NCI-H1694 treated with DMSO at 0.1 percent for 48 hours (cell line): Measurements from ENCODE around the gene VWF.
"Not testable (repeated sequence)": the region's sequence is repeated elsewhere in the genome, so short reads cannot be mapped to it uniquely, and the experiment has no call there.

Experiments used
- DNase-seq: peaks from one replicate; lab custom pipeline; 2025; lab: John Stamatoyannopoulos, UW

Gene VWF

DNA sequence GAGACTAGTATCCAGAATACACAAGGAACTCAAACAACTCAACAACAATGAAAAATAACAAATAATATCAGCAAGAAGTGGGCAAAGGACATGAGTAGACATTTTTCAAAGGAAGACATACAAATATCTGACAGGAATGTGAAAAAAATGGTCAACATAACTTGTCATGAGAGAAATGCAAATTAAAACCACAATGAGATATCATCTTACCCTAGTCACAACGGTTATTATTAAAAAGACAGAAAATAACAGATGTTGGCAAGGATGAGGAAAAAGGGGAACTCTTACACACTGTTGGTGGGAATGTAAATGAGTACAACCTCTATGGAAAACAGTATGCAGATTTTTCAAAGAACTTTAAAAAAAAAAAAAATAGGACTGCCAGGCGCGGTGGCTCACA is 20.4 kb downstream of the VWF start:
- no peak for DNase-seq

DNA sequence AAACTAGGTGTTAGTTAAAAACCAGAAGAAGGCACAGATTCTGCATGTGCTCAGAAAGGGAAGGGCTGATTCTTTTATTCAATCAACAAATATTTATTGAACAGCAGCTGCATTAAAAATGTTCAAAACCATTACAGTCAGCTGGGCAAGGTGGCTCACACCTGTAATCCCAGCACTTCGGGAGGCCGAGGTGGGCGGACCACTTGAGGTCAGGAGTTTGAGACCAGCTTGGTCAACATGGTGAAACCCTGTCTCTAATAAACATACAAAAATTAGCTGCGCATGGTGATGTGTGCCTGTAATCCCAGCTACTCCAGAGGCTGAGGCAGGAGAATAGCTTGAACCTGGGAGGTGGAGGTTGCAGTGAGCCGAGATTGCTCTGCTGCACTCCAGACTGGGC is 22.4 kb downstream of the VWF start:
- DNase-seq = not testable (repeated sequence)

DNA sequence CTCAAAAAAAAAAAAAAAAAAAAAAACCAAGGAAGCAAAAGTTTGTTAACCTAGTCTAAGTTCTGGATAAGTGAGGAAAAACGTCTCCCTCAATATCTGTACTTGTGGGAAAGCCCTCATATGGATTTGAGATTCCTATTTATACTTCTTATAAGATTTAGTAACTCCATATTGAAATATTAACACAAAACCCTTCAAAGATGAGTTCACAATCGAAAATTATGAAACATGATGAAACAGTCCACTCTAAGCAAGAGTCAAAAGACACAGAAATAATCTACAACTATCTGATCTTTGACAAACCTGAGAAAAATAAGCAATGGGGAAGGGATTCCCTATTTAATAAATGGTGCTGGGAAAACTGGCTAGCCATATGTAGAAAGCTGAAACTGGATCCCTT is 25.2 kb downstream of the VWF start:
- DNase-seq = no peak

DNA sequence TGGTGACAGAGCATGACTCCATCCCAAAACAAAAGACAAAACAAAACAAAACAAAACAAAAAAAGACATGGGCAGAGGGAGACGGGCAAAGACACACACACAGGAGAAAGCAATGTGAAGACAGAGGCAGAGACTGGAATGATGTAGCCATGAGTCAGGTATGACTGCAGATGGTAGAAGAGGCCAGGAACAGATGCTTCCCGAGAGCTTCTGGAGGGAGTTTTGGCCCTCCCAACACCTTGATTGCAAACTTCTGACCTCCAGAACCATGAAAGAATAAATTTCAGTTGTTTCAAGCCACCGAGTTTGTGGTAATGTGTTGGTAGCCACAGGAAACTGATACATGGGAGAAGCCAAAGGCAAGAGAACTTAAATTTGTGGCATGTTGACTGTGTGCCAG is 27.1 kb downstream of the VWF start:
- no peak for DNase-seq

DNA sequence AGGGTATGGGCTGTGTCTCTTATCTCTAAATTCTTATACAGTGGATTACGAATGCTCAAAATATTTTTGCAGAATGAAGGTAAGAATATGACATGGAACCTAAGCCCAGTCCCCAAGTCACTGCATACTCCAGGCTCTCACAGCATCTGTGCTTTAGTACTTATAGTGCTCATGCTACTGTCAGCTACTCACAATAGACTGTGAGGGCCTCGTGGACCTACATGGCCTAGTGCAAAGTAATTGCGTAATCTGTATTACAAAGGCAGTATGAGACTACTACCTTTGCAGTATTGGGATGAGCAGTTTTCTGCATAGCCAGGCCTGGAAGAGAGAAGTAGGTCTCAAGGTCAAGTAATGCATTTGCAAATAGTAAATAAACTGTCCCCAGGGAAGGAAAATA is 27.9 kb downstream of the VWF start:
- DNase-seq = no peak

DNA sequence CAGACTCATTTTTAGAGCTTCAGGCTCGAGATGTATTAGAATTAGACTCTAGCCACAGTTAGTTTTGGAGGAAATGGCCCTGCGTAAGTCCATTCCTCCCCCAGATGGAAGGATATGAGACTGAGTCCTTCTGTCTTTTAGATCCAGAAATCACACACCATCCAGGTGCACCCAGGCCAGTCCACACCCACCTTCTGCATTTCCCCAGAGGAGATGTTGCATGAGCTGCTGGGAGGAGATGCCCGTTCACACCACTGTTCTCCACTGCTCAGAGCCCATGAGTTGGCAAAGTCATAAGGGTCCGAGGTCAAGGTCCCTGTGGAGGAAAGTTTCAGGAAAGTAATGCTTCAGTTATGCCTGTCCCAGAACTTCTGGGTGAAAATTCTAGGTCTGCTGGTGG is 29.2 kb downstream of the VWF start:
- no peak for DNase-seq

DNA sequence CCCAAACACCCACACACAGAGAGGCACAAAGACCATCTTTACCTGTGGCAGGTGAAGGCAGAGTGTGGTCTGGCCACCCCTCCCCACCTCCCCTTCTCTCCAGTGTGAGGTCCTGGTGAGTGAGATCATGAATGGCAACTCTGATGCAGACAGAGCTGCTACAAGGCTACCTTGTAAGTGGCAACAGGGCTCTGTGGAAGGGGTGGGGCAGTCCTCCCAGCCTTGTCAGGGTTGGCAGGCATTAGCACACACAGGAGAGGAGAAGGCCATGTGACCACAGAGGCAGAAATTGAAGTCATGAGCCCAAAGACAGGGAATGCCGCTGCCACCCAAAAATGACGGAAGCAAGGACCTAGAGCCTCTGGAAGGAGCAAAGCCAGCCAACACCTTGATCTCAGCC is 30.7 kb downstream of the VWF start:
- no peak for DNase-seq

DNA sequence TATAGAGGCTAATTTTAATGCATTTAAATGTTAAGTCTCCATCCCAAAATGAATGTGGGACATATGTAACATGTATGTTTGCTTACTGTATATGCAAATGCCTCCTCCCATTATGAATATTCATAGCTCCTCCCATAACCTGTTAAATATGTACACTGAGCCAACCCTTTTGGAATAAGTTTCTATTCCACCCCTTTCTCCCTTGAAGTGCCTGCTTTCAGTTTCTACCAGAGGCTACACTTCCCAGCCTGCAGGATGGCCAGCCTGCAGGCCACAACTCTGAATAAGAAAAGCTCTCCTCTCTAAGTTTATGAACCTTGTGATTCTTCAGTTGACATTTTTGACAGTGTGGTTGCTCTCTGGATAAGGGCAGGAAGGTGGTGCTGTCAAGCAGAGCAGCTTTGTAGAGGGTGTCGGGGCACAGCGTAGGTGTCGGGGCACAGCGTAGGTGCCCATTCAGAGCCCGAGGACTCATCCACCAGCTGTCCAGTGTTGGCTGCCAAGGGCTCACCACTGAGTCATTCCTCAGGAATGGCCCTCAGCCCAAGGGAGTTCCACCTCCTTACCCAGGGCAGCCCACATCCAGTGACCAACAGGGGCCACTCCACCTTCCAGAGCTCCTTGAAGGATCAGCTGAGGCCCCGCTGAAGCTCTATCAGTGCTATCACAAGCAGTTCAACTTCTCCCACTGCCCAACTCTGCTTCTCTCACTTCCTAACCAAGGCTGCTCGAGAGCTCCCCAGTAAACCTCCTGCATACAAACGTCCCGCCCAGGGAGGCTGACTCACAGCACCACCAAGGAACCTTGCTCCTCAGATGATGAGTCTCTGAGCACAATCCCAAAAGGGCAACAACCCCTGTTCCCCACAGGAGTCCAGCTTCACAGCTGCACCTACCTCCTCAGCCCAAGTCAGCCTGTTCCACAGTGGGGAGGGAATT is 31.4 kb downstream of the VWF start:
- no peak for DNase-seq

DNA sequence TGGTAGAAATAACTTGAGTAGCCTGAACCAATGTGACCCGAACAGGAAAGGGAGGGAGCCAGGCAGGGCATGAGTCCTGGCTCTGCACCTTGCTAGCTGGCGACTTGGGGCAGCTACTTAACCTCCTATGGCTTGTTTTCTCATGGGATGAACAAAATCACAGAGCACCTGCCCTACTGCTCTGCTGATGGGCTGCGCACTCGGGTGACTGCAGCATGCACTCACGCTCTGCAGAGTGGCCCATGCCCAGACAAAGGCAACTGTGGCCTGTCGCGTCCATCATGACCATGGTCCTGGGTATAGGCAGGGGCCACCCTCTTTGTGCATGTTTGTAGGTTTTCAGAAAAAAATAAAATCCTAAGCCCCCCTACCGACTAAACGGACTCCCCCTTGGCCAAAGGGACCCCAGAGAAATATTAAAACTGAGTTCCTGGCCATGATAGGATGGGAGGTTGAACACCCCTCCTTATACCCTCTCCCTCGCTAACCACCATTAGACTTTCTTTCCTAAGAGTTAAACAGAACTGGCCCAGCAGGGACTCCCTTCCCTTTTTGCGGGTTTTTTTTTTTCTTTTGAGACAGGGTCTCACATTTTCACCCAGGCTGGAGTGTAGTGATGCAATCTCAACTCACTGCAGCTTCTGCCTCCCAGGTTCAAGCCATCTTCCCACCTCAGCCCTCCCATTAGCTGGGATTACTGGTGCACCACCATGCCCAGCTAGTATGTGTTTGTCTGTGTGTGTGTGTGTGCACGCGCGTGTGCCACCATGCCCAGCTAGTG is 32.5 kb downstream of the VWF start:
- no peak for DNase-seq

DNA sequence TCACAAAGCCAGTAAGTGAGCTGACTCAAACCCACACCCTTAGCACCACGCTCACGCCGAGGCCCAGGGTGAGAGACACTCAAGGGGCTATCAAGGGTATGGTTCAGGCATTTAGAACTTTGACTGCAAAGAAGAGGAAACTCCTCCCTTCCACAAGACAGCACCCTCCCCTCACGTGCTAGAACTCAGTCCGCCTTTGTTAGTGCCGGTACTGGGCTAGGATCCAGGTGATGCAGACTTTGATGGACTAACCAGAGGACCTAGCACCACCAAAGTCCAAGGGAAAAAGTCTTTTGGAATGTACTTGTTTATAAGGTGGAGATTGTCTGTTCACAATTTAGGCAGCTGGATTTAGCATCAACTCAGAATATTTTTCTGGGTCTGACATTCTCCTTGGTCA is 33.7 kb downstream of the VWF start:
- no peak for DNase-seq

DNA sequence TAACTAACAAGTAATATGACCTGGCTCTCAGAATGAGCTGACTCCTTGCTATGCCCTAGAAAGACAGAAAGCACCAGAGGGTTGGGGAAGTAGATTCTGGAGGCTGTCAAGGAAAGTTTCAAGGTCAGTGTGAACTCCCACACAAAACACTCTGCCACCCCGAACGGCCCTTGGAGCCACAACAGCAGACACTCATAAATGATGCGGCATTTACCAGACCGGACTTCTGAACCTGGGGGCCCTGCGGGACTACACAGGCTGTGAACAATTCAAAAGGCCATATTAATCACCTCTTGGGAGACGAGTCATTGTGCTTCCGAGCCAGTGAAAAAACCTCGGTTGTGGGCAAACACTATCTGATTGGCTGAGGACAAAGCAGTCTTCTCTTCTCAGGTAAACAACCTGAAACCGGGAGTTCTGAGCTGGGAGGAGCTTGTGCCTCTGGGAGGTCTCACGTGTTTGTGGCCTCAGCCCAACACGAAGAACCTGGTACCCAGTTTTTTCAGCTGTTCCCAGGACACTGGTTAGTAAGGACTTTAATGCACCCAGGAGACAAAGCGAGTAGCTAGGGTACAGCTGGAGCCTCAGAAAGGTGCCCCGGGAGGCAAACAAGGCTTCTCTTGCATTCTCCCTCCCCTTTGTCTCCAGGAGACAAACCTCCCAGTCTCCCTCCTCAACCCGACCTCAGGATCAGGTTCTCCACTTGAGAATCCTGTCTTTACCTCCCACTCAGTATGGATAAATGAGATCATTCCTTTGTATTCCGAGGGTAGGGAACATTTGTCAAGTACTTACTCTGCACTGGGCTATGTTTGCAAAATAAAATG is 35.3 kb downstream of the VWF start:
- no peak for DNase-seq

DNA sequence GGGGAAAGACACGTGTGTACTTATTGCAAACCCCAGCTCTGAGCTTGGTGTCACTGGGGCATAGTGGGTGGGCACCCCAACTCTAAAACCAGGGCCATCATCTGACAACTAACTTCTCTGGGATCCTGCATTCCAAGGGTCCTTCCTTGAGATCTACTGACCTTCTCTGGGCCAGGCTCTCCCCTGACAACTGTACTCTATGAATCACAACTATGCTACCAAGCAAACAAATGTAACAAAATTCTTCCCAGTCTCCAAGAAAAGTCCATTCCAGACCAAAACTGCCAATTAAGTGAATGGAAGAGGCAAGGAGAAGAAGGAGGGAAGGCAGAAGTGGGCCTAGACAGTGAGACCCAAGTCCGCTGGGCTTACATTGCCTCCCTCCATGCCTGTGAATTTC is 38.2 kb downstream of the VWF start:
- no peak for DNase-seq

DNA sequence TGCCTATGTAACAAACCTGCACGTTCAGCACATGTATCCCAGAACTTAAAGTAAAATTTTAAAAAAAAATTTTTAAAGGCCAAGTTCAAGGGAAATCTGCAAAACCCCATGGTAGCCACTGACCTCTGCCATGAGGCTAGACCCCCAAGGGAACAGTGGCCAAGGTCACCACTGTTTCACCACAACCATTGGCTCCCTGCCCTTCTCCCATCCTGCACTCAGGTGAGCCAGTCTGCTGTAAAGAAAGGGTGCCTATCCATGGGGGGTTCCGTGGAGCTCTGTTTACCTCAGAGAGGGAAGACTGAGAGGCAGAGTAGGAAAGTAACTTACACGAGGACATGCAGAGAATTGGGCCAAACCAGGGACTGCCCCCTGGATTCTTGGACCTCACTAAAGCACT is 38.6 kb downstream of the VWF start:
- DNase-seq = no peak

DNA sequence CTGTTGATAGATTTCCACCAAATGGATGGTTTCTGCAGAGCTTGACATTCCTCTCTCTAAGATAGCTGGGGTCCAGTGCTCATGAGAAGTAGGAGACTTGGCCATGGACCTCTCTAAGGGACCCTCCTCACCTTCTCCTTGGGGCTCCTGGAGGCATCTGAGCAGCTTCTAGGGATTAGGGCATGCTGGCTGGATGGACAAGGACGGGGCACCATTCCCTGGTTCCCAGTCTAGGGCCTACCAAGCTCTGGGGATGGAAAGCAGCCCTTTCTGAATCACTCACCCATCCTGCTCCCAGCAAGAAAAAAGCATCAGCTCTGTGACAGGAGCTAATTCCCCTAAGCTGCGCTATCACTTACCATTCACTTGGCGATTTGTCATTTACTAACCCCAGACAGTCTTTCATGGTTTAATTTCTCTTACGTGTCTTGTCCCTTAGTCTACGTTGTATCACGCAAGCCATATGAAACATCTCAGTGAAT is 39.5 kb downstream of the VWF start:
- no peak for DNase-seq

DNA sequence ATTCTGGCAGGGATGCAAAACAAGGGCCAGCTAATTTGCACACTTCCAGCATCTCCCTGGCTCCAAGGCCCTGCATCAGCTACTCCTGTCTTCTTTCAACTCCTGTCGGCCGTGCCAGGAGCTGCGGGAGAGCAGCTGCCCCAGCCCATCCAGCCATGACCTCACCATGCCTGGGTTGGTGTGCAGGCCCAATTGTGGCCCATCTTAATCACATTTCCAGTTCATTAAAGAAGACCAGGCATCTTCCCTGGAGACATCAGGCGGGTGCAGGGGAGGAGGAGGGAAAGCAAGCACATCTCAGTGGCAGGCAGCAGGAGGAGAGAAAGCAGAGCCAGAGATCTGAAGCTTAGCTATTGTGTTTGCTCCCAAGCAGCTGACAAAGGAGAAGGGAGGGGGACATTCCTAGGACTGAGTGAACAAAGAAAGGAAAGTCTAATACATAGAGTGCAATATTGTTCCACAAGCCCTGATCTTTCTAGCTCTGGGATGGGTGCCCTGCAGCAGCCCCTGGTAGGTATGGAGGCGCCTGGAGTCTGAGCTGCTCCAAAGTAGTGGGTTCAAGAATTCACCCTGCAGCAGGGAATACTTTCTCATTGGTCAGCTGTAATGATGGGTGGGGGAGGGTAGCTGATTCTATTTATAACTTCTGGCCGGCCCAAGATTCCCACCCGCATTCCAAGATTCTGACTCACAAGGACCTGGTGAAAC is 40.1 kb downstream of the VWF start:
- DNase-seq = no peak

DNA sequence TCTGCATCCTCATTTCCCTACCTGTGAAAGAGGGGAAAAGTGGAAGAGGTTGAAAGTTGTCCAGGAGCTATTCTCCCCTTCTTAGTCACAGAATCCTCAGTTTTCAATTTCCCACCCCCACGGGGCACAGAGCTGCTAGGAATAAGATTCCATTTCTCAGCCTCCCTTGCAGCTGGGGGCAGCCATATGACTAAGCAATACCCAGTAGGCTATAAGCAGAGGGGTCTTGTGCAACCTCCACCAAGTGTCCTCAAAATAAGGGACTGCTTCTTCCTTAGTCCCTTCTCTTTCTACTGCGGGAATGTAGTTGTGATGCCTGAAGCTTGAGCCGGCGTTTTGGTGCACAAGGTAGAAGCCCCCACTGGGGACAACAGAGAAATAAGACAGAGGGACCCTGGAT is 40.9 kb downstream of the VWF start:
- no peak for DNase-seq

DNA sequence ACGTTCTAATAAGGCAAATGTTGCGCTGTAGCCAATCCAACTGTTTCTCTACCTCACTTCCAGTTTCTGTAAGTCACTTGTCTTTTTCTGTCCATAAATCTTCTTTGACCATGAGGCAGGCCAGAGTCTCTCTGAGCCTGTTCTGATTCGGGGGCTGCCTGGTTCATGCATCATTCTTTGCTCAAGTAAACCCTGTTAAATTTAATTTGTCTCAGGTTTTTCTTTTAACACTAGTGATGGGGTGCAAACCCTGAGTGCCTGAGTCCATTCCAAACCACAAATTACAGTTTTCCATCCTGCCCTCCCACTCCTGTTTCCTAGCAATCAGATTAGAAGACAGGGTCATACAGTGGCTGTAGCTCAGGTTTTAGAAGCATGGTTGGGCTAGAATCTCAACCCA is 41.9 kb downstream of the VWF start:
- no peak for DNase-seq

DNA sequence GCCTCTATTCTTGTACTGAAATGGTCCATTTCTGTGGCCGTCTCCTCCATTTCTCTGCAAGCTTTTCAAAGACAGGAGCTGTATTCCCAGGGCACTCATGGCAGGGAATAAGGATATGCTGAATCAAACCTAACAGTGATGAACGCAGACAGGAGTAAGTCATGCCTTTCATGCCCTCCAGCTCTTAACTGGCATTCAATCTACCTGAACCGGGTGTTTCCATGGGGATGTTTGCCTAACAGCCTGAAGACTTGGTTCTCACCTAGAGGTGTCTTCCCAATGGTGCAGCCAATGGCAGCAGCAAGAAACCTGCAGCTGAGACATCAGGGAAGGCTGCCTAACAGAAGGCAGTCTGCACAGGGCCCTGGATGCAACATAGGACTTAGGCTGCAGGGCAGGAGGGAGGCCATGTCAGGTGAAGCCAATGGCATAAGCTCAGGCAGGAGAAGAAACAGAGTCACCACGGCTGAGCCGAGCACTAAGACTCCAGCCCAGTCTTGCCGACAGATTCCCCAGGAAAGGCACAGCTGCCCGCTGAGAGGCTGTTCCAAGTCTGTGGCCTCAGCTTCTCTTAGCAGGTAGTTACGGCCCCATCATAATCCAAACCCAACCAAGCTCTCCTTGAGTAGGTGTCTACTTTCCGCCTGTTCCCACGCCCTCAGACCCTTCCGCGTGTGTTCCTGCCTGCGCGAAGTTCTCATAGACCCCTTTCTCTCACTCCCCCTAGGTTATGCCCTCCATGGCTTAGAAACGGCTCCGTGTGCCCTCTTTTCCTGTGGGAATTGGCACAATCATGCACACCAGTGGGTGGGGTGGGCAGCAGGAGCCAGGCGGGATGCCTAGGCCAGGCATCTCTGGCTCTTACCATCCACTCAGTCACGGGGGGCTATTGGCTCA is 44.1 kb downstream of the VWF start:
- DNase-seq = no peak

DNA sequence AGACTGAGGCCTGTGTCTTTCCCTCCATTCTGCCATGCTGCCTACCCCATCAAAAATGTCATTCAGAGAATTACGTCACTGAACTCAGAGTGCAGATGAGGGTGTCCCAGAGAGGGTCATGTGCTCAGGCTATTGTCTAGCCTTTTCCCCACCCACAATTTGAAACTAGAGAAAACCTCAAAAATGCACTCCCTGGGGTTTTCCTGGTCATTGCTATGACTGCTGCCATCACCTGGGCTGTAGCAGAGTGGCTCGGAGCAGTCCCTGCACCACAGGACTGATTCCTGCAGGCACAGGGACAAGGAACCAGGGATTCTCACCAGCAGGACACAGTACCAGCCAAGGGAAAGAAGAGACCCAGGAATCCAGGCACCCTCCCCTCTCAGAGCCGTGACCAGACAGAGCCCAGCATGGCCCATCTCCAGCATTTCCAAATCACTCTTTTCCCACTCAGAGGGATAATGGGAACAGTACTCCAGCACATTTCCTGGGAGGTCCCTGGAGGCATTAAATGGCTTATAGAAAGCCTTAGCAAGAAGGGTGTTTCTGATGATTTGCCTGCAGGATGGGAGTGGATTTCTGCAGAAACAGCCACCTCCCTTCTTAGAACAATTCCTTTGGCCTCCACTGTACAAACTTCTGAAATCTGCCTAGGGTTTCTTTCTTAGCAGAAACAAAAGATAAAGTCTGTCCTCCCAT is 45.9 kb downstream of the VWF start:
- no peak for DNase-seq

DNA sequence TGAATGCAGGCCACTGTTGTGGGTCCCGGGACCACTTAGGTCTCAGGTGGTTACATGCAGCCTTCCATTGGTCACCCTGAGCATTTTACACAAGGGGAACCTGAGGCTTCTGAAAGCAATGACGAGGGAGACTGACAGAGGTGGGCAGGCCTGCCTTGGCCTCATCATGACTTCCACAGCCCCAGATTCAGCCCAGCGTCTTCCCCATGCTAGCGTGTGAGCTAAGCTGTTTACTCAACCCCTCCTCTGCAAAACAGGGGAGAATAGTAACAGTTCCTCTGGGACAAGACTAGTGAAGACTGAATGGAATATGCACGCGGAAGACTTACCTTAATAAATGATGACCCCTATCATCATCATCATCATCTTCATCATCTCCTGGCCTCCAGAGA is 46.8 kb downstream of the VWF start:
- no peak for DNase-seq
